ENCODE data around the gene TOMM70.

DNA sequence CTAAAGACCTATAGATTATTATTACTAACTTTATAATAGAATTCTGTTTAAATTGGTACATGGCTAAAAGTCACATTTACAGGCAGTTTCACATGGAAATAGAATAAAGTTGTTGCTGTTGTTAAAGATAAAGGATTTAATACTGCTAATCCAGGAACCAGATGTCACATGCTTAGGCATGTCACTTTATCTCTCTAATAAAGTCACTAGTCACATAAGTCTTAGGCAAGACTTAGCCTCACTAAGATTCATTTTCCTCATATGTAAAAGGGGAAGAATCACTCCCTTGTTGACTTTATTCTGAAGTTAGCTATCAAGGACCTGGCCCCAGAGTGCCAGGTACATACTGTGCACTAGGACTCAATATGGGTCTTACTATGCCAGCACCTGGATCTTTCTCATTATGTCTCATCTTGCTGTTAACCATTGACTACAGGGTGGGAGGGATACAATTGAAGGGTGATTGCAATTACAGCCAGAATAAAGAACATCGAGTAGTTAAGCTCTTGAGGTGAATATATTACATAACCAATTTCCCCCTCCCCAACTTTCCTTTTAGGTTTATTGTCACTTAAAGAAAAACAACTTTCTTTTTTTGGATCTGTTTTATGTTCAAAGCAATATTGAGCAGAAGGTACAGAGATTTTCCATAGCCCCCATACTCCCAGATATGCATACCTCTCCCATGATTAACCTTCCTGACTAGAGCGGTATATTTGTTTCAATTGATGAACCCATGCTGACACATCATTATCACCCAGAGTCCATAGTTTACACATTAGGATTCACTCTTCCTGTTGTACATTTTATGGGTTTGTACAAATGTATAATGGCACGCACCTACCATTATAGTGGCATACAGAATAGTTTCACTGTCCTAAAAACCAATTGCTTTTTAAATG, 37.1 kb upstream of the TOMM70 start:
- no peak for TF ChIP-seq CTCF (IDR thresholded peaks at IDR 0.05)
- no peak for TF ChIP-seq POLR2A (IDR thresholded peaks at IDR 0.05)
